ENCODE results near the gene PIEZO1. TPM values are rescaled to one million over a fixed set of nuclear protein-coding genes. Genes with fewer than 3 reads are reported as not detected.

PIEZO1 gene
- total RNA-seq, 1 experiment from 2014 or later = 391 TPM

- H3K36me3 ChIP-seq (ENCODE audit: low read depth) = peaks cover 8% of the 10 kb centered on the region; the same call in 1 of the 2 replicates
- BruUV-seq (replicated peaks) = TSS peak; percentile 17
- H3K79me2 ChIP-seq (ENCODE audit: low read depth) = peaks cover 58% of the 10 kb centered on the region
- no peaks in the 10 kb centered on the region for H3K9me3 ChIP-seq (ENCODE audit: insufficient read depth, low read depth)
- intact Hi-C loops (cut with micrococcal nuclease; ENCODE audit: unreplicated experiment) = no loop called here
- H3K4me2 ChIP-seq = peak overlapping the region; percentile 68
- CTCF ChIA-PET = interaction anchor here (0.7 to 2.3 kb wide), 5 partner anchors 11 to 29 kb away, joined by 3 to 19 read pairs (median 5); no protein-coding TSS in a partner anchor
- no peak overlapping the region for H2AFZ ChIP-seq
- H3K27ac ChIP-seq = peak overlapping the region; percentile 57
- DNase-seq = no peak
- no peak overlapping the region for H3K4me3 ChIP-seq
- H4K20me1 ChIP-seq (ENCODE audit: insufficient read depth) = peaks cover 39% of the 10 kb centered on the region
- H3K4me1 ChIP-seq (replicated peaks; ENCODE audit: insufficient read depth) = peaks cover 53% of the 10 kb centered on the region
- peaks cover 44% of the 10 kb centered on the region for H3F3A ChIP-seq (ENCODE audit: insufficient read depth, low read depth)
- no peaks in the 10 kb centered on the region for H3K27me3 ChIP-seq (ENCODE audit: insufficient read depth, low read depth)
- no peak for TF ChIP-seq EZH2 (IDR thresholded peaks at IDR 0.05; ENCODE audit: low read depth)
- no peak for TF ChIP-seq CTCF (conservative IDR thresholded peaks at IDR 0.05)
- H3K9me2 ChIP-seq (ENCODE audit: insufficient read depth) = no peaks in the 10 kb centered on the region
- POLR2A ChIA-PET (ENCODE audit: unreplicated experiment) = interaction anchor here (0.6 kb wide), 1 partner anchor 57 kb away, joined by 3 read pairs; no protein-coding TSS in a partner anchor
These were observed 30.7 kb downstream of the PIEZO1 start for GRCh38 chr16:88754109-88754911.

GRCh38 chr16:88753602-88754001 lies 31.4 kb downstream of the PIEZO1 start:
- intact Hi-C loops (cut with micrococcal nuclease; ENCODE audit: unreplicated experiment) = no loop called here
- TF ChIP-seq CTCF (conservative IDR thresholded peaks at IDR 0.05) (no peak), EZH2 (IDR thresholded peaks at IDR 0.05; ENCODE audit: low read depth) (no peak)
- Histone ChIP-seq H4K20me1 (ENCODE audit: insufficient read depth) (peaks cover 37% of the 10 kb centered on the region), H3K36me3 (ENCODE audit: low read depth) (peaks cover 8% of the 10 kb centered on the region; the same call in 1 of the 2 replicates), H3K4me1 (replicated peaks; ENCODE audit: insufficient read depth) (peaks cover 46% of the 10 kb centered on the region), H3K9me3 (ENCODE audit: insufficient read depth, low read depth) (no peaks in the 10 kb centered on the region), H2AFZ (no peak overlapping the region), H3K4me3 (no peak overlapping the region), H3K79me2 (ENCODE audit: low read depth) (peaks cover 51% of the 10 kb centered on the region), H3K27me3 (ENCODE audit: insufficient read depth, low read depth) (no peaks in the 10 kb centered on the region), H3K27ac (no peak overlapping the region), H3K4me2 (no peak overlapping the region), H3K9me2 (ENCODE audit: insufficient read depth) (no peaks in the 10 kb centered on the region), H3F3A (ENCODE audit: insufficient read depth, low read depth) (peaks cover 40% of the 10 kb centered on the region)
- ChIA-PET POLR2A (ENCODE audit: unreplicated experiment) (no interaction called here), CTCF (interaction anchor here (0.7 to 2.3 kb wide), 3 partner anchors 10 to 30 kb away, joined by 3 to 19 read pairs (median 4); no protein-coding TSS in a partner anchor)
- DNase-seq = no peak
- no TSS peak for BruUV-seq (replicated peaks)

- TF ChIP-seq CTCF (conservative IDR thresholded peaks at IDR 0.05) (no peak), EZH2 (IDR thresholded peaks at IDR 0.05; ENCODE audit: low read depth) (no peak)
- no peak overlapping the region for H3K4me3 ChIP-seq
- CTCF ChIA-PET = no interaction called here
- no peak for DNase-seq
- peaks cover 38% of the 10 kb centered on the region for H3F3A ChIP-seq (ENCODE audit: insufficient read depth, low read depth)
- peaks cover 8% of the 10 kb centered on the region; the same call in 1 of the 2 replicates for H3K36me3 ChIP-seq (ENCODE audit: low read depth)
- no peak overlapping the region for H2AFZ ChIP-seq
- intact Hi-C loops (cut with micrococcal nuclease; ENCODE audit: unreplicated experiment) = no loop called here
- H3K27ac ChIP-seq = no peak overlapping the region
- peaks cover 41% of the 10 kb centered on the region for H3K4me1 ChIP-seq (replicated peaks; ENCODE audit: insufficient read depth)
- H3K9me2 ChIP-seq (ENCODE audit: insufficient read depth) = no peaks in the 10 kb centered on the region
- H3K9me3 ChIP-seq (ENCODE audit: insufficient read depth, low read depth) = no peaks in the 10 kb centered on the region
- BruUV-seq (replicated peaks) = no TSS peak
- H3K79me2 ChIP-seq (ENCODE audit: low read depth) = peaks cover 47% of the 10 kb centered on the region
- H3K4me2 ChIP-seq = no peak overlapping the region
- peaks cover 33% of the 10 kb centered on the region for H4K20me1 ChIP-seq (ENCODE audit: insufficient read depth)
- POLR2A ChIA-PET (ENCODE audit: unreplicated experiment) = no interaction called here
- no peaks in the 10 kb centered on the region for H3K27me3 ChIP-seq (ENCODE audit: insufficient read depth, low read depth)
These were observed 31.8 kb downstream of the PIEZO1 start for GRCh38 chr16:88753191-88753590.

Data from PC-9 (cell line).